DOHH2 (cell line): ENCODE data around the gene DPH5.

Experiments used
- CTCF ChIP-seq: fragments of 200-600 bp; sonication (generic); IDR thresholded peaks from one replicate; pipeline ENCODE4 v1.5.1; 2014; ENCODE audit warnings: antibody characterized with exemption, mild to moderate bottlenecking, low read depth, low read length; ENCODE audit not compliant: poor library complexity, severe bottlenecking
- EZH2phosphoT487 ChIP-seq: fragments of 200-600 bp; sonication (generic); IDR thresholded peaks from 2 replicates; pipeline ENCODE4 v1.6.1; 2017; ENCODE audit warnings: borderline replicate concordance, mild to moderate bottlenecking, antibody characterized with exemption, low read length, moderate library complexity, mixed read lengths

GRCh38 chr1:100969327-100969726 is 56.3 kb downstream of the DPH5 start:
- TF ChIP-seq CTCF = no peak
- no peak for TF ChIP-seq EZH2phosphoT487
